HG03520 (cell line): ENCODE results near the gene ABCA13.

ENCODE experiments used
- ATAC-seq: cut with Tn5 transposase; IDR thresholded peaks from one replicate; pipeline ENCODE4 v1.9.1; 2021; ENCODE audit warnings: mild to moderate bottlenecking, moderate library complexity; ENCODE audit not compliant: unreplicated experiment

ABCA13 gene

GRCh38 chr7:48505466-48505865 lies 334.2 kb downstream of the ABCA13 start:
- ATAC-seq = no peak

DNA sequence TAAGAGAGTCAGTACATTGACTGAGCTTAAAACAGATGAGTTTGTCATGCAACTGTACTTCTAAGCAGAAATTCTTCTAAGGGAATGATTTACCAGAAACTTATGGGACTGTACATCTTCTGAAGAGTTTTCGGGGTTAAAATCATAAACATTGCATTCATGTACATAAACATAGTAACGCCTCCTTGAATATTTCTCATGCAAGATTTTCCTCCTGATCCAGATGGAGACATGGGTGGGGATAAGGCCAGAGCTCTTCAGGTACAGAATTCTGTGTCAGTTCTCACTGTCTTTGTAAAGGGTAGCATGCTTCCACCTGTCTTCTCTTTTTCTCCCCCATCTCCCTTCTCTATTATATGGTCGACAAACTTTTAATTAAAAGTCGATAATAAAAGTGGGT lies 335.3 kb downstream of the ABCA13 start:
- no peak for ATAC-seq

DNA sequence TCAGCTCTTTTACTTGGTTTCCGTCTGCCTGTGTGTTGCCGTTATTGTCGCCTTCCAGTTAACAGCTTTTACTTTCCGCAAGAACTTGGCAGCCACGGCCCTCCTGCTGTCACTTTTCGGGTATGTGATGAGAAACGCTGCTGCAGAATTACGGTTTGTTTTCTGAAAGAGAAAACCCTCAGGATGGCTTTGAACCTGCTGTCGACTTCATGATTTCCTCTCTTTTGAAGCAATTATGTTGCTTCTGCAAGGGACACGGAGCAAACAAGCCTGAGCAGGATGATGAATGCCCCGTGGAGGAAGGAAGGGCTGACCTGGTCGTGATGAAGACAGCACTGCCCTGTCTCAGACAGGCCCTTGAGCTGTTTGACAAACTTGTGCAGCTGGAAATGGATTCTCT lies 339.8 kb downstream of the ABCA13 start:
- ATAC-seq = no peak

DNA sequence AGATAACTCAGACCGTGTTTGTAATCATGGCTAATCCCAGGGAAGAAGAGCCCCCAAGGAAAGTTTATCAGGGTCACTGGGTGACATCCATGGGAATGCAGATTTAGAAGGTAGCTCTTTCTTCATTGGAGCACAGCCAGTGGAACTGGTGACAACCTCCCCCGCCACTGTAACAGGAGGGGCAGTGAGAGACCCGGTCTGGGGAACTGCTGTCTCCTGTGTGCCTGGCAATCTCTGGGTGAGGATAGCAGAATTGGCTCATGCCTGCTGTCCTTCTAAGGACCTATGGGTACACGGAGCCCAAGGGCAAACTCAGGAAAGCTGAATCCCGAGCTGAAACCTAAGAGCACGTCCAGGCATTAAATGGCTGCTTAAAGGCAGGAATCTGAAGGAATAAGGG lies 341.6 kb downstream of the ABCA13 start:
- ATAC-seq = no peak

- ATAC-seq = no peak
Observed at GRCh38 chr7:48515171-48515570, 343.9 kb downstream of the ABCA13 start.

DNA sequence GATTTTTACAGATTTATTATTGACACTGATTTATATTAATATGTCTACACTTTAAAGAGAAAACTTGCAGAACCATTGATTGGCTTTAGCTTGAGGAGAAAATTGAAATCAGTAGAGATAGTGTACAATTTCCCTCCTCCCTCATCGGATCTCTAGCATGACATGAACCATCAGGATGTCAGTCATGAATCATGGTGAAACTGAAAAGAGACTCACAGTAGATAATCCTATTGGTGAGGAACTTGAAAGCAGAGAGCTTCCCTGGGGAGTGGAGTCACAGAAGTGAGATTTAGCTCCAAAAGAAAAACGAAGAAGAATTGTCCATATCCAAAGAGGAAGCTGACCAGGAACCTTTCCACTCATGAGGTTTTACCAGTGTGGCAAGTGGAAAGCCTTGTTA lies 346.8 kb downstream of the ABCA13 start:
- no peak for ATAC-seq

- no peak for ATAC-seq
Observed at GRCh38 chr7:48522692-48523091, 351.4 kb downstream of the ABCA13 start.

GRCh38 chr7:48525736-48526732 lies 354.8 kb downstream of the ABCA13 start:
- no peak for ATAC-seq

DNA sequence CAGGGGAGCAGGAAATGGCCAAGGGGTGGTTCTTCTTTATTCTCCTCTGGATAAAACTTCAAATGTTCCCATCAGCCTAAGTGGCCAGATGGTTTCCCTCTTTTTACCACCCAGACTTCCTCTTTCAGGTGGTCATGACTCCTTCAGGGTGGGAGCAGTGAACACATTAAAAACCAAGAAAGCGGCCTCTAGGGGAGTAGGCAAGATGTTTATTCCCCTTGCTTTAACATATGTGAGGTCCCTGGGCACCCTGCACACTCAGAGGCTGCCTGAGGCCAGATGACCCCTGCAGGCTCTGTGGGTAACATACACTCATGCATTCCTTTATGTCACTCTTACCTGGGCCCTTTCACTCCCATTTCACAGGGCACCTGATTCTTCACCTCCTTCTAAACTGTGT lies 357.4 kb downstream of the ABCA13 start:
- no peak for ATAC-seq

- no peak for ATAC-seq
Observed at GRCh38 chr7:48537561-48537960, 366.3 kb downstream of the ABCA13 start.

- no peak for ATAC-seq
Observed at GRCh38 chr7:48540746-48541145, 369.5 kb downstream of the ABCA13 start.

DNA sequence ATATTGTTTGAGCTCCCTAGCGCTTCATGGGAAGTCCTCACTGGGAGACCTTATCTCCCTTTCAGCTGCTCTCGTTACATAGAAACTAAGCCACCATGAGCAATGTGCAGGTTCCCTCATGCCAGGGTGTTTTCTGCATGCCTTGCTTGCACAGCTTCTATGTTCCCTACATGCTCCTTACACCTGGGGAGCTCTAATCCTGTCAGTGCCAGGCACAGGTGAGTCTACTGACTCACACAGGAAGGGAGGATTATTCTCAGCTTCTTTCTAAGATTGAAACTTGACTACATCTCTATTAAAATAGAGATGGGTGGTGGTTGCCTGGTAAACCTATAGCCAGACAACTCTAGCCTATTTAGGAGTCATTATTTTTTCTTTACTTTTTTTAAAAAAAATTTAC lies 377.4 kb downstream of the ABCA13 start:
- ATAC-seq = no peak

DNA sequence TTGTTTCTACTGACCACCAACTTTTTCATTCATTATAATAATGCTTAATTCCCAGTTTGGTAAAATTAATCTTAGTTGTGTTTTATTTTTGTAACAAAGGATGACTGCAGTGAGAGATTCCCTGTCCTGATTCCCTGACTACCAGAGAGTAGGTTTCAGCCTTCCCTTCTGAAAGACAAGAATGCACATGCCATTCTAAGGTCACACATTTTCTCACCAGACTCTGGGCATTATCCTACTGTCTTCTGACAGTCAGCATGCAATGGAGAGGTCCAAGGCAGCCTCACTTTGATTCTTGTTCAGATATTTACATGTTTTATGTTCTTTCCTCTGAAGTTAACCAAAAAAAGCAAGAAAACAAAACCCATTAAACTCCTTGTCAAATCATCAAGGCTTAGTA lies 380.4 kb downstream of the ABCA13 start:
- no peak for ATAC-seq

- ATAC-seq = no peak
Observed at GRCh38 chr7:48563334-48563733, 392.1 kb downstream of the ABCA13 start.

- ATAC-seq = no peak
Observed at GRCh38 chr7:48575516-48575915, 404.3 kb downstream of the ABCA13 start.

DNA sequence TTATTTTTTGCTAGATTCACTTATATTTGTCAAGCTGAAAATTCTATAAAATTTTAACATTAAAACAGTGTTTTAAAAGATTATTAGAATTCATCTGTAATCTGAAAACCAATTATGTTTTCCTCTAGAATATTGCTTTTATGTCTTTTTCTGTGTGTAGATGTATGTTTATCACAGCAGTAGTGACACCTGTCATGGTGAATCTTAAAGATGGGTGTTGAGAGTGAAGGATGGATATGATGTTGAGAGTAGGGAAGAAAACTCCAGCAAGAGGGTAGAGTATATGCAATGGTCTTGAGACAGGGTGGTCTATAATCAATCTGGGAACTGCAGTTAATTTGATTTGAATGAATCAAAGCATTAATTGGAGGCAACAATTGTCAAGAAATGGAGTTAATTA lies 416.2 kb downstream of the ABCA13 start:
- ATAC-seq = no peak

DNA sequence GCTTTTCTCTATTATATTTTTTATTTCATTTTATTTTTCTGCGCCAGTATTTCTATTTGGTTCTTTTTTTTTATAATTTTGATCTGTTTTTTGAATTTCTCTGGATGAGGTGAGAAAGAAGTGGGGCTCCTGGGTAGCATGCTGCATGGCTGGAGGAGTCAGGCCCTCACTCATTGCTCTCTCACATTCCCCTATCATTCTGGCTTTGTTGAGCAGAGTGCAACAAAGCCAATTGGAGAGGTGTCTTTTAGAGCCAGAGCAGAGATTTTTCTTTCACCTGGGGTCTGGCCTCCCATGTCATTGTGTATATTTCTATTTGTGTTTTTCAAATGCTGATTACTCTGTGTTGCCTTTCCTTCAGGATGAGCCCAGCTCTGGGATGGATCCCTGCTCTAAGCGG lies 423.1 kb downstream of the ABCA13 start:
- ATAC-seq = no peak

GRCh38 chr7:48595756-48596155 lies 424.5 kb downstream of the ABCA13 start:
- ATAC-seq = no peak

DNA sequence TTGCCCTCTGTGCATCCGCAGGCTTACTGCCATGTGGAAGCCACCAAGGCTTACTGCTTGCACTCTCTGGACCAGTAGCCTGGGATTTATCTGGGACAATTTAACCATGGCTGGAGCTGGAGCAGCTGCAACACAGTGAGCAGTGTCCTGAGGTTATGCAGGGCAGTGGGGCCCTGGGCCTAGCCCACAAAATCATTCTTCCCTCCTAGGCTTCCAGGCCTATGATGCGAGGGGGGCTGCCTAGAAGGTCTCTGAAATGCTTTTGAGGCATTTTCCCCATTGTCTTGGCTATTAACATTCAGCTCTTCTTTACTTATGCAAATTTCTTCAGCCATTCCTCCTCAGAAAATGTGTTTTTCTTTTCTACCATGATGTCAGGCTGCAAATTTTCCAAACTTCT lies 439.4 kb downstream of the ABCA13 start:
- no peak for ATAC-seq

DNA sequence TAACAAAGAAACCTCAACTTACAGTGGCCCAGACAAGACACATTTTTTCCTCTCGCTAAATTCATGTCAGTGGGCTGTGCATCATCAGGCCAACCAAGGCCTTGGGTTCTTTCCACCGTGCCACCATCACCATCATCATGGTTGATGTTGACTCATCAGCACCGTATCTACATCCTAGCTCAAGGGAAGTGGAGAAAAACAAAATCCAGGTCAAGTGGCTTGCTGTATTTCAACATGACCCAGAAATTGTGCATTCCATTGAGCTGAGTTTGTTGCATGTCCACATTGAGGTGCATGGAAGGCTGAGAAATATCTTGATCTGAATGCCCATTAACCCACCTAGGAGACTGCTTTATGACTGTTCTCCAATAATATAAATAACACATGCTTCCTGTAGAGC lies 440.7 kb downstream of the ABCA13 start:
- ATAC-seq = no peak

DNA sequence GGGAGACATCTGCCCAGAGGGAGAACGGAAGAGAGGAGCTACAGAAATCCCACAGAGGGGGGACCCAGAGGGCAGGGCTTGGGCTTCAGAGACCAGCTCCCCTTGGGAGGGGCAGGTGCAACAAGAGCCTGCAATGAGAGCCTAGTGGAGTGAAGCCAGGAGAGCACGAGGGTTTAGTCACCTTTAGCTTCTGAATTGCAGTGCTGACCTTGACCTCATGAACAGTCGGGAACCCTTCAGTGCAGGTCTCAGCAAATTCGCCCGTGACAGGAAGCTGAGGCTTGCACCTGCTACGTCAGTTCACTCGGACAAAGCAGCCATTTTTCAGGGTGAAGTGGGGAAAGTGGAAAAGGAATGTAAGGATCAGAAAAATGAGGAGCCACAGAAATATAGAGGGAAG lies 446.2 kb downstream of the ABCA13 start:
- ATAC-seq = no peak

- ATAC-seq = no peak
Observed at GRCh38 chr7:48617993-48618392, 446.7 kb downstream of the ABCA13 start.

DNA sequence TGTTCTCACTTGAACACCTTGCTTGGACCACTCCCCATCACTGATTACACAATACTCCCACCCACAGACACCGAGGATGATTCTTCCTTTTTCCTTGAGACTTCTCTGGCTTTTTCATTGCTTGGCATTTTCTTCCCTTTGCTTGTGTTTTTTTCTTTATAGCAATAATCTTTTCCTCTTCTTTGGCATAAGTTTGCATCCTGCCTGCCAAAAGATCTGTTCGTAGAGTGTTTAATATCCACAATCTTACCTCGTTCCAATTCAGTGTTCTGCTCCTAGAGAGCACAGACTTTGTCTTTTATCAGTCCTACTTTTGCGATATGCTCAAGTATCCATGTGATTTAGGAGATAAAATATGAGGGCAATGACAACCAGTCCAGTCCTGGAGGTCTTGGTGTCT lies 449.8 kb downstream of the ABCA13 start:
- ATAC-seq = no peak
